ENCODE results near the gene RGS10. TPM values are rescaled to one million over a fixed set of nuclear protein-coding genes. Genes with fewer than 3 reads are reported as not detected.

Gene RGS10
- total RNA-seq, 1 experiment from 2014 or later: 10.6 TPM

DNA sequence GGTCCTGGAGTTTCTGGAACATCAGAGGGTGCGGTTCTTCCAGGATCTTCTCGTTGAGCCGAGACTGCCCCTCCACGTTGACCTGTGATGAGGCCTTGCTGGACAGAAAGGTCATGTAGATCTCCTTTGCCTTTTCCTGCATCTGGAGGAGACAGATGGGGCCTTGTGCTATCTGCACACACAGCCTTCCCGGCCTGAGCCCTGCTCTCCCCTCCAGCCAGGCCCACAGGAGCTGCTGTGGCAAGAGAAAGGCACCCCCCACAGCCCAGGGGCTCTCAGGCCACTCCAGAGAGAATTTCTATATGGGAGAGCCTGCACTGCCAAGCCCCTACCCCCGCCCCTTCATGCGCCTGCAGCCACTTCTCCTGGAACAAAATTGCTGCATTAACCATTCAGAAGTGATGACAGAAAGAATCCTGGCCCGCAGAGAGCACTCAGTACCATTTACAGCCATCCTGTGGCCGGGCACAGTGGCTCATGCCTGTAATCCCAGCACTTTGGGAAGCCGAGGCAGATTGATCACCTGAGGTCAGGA lies 26.9 kb downstream of the RGS10 start:
- peaks cover 0 to 2% (median 0%) of the 10 kb centered on the region in 3 experiments; a peak in 1 of 7 replicates for H3K36me3 Mint-ChIP-seq (ENCODE audit: insufficient read depth in 1 of 3, low read depth in 3 of 3)
- Histone ChIP-seq H3K18ac (ENCODE audit: insufficient read length, low read depth, low read length) (no peak overlapping the region), H3K4ac (ENCODE audit: low read depth, low read length) (no peak overlapping the region), H3K56ac (ENCODE audit: insufficient read length, low read depth, low read length) (no peak overlapping the region), H3K79me1 (ENCODE audit: insufficient read depth, low read depth, low read length, poor library complexity, severe bottlenecking) (no peaks in the 10 kb centered on the region), H3K27ac (ENCODE audit: insufficient read length, low read depth, low read length) (no peak overlapping the region), H3K27me3 (ENCODE audit: insufficient read depth, low read length) (no peaks in the 10 kb centered on the region), H3K23me2 (ENCODE audit: insufficient read length, low read depth, low read length, poor library complexity, severe bottlenecking) (no peaks in the 10 kb centered on the region), H3K9ac (ENCODE audit: extremely low read depth, insufficient read length, low read length) (no peak overlapping the region), H3K23ac (ENCODE audit: insufficient read length, low read depth, low read length) (no peak overlapping the region), H2BK12ac (ENCODE audit: insufficient read length, low read depth, low read length) (no peak overlapping the region), H3K14ac (ENCODE audit: insufficient read depth, low read length) (no peak overlapping the region), H3K4me1 (ENCODE audit: insufficient read depth, low read length) (peaks cover 3% of the 10 kb centered on the region; the same call in 1 of the 2 replicates), H2BK20ac (ENCODE audit: low read depth, low read length, poor library complexity, severe bottlenecking) (no peak overlapping the region), H2BK15ac (ENCODE audit: low read depth, low read length) (no peak overlapping the region), H4K91ac (ENCODE audit: insufficient read length, low read depth, low read length) (no peak overlapping the region), H4K8ac (replicated peaks; ENCODE audit: insufficient read length, low read depth, low read length) (no peak overlapping the region), H3T11ph (ENCODE audit: low read length) (no peak overlapping the region), H3K4me2 (ENCODE audit: insufficient read depth, insufficient read length, low read length) (no peak overlapping the region), H4K5ac (ENCODE audit: insufficient read length, low read depth, low read length) (no peak overlapping the region), H2AK5ac (ENCODE audit: insufficient read length, low read length) (no peak overlapping the region), H2AFZ (ENCODE audit: low read length) (no peak overlapping the region), H2BK5ac (ENCODE audit: insufficient read length, low read length) (no peak overlapping the region), H3K79me2 (ENCODE audit: insufficient read depth, low read length) (no peaks in the 10 kb centered on the region), H4K20me1 (ENCODE audit: control insufficient read depth, insufficient read depth, insufficient read length) (no peaks in the 10 kb centered on the region), H2BK120ac (ENCODE audit: low read depth, low read length, poor library complexity, severe bottlenecking) (no peak overlapping the region), H3K9me3 (ENCODE audit: control insufficient read depth, low read depth, low read length) (no peaks in the 10 kb centered on the region)
- no peaks in the 10 kb centered on the region; the same call in none of the 2 replicates for H3K27me3 Mint-ChIP-seq (ENCODE audit: low read depth)
- peaks cover 21 to 31% of the 10 kb centered on the region in 2 experiments for H3K4me1 Mint-ChIP-seq
- no peak for DNase-seq
- WGBS (ENCODE audit: extremely low coverage, insufficient read length, low lambda C conversion rate): no CpG with 5 or more reads among the region's 10 CpGs
- no peak overlapping the region for H3K4me3 Mint-ChIP-seq
- no peaks in the 10 kb centered on the region; a peak in 1 of 5 replicates for H3K9me3 Mint-ChIP-seq
- TF ChIP-seq, protein P1, sequence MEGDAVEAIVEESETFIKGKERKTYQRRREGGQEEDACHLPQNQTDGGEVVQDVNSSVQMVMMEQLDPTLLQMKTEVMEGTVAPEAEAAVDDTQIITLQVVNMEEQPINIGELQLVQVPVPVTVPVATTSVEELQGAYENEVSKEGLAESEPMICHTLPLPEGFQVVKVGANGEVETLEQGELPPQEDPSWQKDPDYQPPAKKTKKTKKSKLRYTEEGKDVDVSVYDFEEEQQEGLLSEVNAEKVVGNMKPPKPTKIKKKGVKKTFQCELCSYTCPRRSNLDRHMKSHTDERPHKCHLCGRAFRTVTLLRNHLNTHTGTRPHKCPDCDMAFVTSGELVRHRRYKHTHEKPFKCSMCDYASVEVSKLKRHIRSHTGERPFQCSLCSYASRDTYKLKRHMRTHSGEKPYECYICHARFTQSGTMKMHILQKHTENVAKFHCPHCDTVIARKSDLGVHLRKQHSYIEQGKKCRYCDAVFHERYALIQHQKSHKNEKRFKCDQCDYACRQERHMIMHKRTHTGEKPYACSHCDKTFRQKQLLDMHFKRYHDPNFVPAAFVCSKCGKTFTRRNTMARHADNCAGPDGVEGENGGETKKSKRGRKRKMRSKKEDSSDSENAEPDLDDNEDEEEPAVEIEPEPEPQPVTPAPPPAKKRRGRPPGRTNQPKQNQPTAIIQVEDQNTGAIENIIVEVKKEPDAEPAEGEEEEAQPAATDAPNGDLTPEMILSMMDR (conservative IDR thresholded peaks at IDR 0.05): no peak
- no peak overlapping the region for H3K27ac Mint-ChIP-seq
